ENCODE data around the gene DDX39B. TPM values are rescaled to one million over a fixed set of nuclear protein-coding genes. Genes with fewer than 3 reads are reported as not detected.
"Not testable (repeated sequence)": the region's sequence is repeated elsewhere in the genome, so short reads cannot be mapped to it uniquely, and the experiment has no call there.

Gene DDX39B
- polyA plus RNA-seq, 3 donors, result 64.1 to 1,059 (median 67.8) TPM

- Mint-ChIP-seq H3K4me1 (peaks cover 59% of the 10 kb centered on the region), H3K27me3 (ENCODE audit: low read depth in 3 of 3) (peaks cover 0 to 2% (median 0%) of the 10 kb centered on the region in 3 donors), H3K36me3 (peaks cover 4 to 5% of the 10 kb centered on the region in 2 donors), H3K27ac (peak overlapping the region; percentile 87 to 96 (median 94)), H3K9me3 (peaks cover 0 to 2% (median 0%) of the 10 kb centered on the region in 7 donors), H3K4me3 (peak overlapping the region; percentile 94 to 95)
- H3K9ac ChIP-seq (ENCODE audit: insufficient read depth, low read length, poor library complexity, severe bottlenecking), result peak overlapping the region; percentile 77
- H3K36me3 ChIP-seq (replicated peaks in 1 of 2; ENCODE audit: control insufficient read depth in 1 of 2, insufficient read depth in 2 of 2, low read length in 2 of 2), result no peaks in the 10 kb centered on the region
- H3K27ac ChIP-seq (ENCODE audit: low read depth in 1 of 2, low read length in 2 of 2), result peak overlapping the region; percentile 82 to 83
- H3K27me3 ChIP-seq (ENCODE audit: control insufficient read depth in 2 of 2, insufficient read depth in 2 of 2, low read length in 2 of 2), result no peaks in the 10 kb centered on the region
- H3K4me2 ChIP-seq (replicated peaks; ENCODE audit: extremely low read depth, low read length, poor library complexity, severe bottlenecking), result peak overlapping the region; percentile 97
- TF ChIP-seq, protein P1, sequence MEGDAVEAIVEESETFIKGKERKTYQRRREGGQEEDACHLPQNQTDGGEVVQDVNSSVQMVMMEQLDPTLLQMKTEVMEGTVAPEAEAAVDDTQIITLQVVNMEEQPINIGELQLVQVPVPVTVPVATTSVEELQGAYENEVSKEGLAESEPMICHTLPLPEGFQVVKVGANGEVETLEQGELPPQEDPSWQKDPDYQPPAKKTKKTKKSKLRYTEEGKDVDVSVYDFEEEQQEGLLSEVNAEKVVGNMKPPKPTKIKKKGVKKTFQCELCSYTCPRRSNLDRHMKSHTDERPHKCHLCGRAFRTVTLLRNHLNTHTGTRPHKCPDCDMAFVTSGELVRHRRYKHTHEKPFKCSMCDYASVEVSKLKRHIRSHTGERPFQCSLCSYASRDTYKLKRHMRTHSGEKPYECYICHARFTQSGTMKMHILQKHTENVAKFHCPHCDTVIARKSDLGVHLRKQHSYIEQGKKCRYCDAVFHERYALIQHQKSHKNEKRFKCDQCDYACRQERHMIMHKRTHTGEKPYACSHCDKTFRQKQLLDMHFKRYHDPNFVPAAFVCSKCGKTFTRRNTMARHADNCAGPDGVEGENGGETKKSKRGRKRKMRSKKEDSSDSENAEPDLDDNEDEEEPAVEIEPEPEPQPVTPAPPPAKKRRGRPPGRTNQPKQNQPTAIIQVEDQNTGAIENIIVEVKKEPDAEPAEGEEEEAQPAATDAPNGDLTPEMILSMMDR (IDR thresholded peaks at IDR 0.05), result no peak
- intact Hi-C loops (cut with micrococcal nuclease), result loop anchor here (5.0 to 10.0 kb wide), 2 partner anchors 47 to 49 kb away; partner anchors contain the start of genes DDX39B (in 2 of the 2), ATP6V1G2 (in 1 of the 2) and NFKBIL1 (in 1 of the 2)
- DNase-seq, result no peak
- 60% methylated on average over 1 of the region's 2 CpGs for WGBS (ENCODE audit: insufficient coverage)
- no peaks in the 10 kb centered on the region for H3K9me3 ChIP-seq (replicated peaks in 1 of 2; ENCODE audit: control insufficient read depth in 1 of 2, insufficient read depth in 1 of 2, low read length in 2 of 2)
- H3K4me3 ChIP-seq (replicated peaks in 1 of 3; ENCODE audit: low read depth in 2 of 3, low read length in 3 of 3), result peak overlapping the region; percentile 81 to 98 (median 87)
- H3K79me2 ChIP-seq (ENCODE audit: insufficient read depth, low read length), result peaks cover 95% of the 10 kb centered on the region
- peaks cover 55% of the 10 kb centered on the region for H4K20me1 ChIP-seq (ENCODE audit: insufficient read depth, low read length)
- peaks cover 55 to 63% of the 10 kb centered on the region in 2 donors for H3K4me1 ChIP-seq (ENCODE audit: control insufficient read depth in 1 of 2, insufficient read depth in 2 of 2, low read length in 2 of 2)
- H2AFZ ChIP-seq (ENCODE audit: insufficient read depth, low read depth, low read length, poor library complexity, severe bottlenecking), result peak overlapping the region; percentile 87
Observed at GRCh38 chr6:31495580-31495979, 46.2 kb downstream of the DDX39B start.

DNA sequence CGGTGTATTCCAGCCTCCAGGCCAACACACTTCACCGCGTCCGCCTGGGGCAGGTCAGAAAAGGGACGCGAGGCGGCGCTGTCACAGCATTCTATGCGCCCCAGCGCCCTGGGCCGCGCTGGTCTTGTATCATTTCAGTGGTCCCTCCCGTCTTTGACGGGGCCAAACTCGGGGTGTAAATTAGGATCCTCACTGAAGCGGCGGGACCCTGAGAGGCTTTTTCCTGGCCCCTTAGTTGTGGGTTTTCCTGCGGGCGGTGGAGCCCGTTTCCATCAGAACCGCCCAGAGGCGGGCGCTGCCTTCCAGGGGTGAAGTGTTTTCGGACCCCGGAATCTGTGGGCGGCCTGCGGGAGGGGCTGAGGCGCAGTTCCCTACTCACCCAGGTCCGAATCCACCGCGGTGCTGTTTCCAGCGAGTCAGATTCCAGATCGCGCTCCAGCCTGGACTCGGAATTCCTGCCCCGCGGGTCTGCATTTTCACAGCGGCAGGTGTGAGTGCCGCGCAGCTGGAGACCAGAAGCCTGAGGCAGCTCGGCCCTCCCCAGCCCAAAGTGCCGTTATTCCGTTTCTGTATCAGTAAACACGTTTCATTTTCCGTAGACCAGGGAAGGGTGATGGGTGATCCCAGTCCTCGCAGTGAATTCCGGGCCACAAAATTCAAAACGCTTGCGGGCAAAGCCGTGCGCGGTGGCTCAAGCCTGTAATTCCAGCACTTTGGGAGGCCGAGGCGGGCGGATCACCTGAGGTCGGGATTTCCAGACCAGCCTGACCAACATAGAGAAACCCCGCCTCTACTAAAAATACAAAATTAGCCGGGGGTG is 47.7 kb downstream of the DDX39B start:
- Histone ChIP-seq H3K36me3 (replicated peaks in 1 of 2; ENCODE audit: control insufficient read depth in 1 of 2, insufficient read depth in 2 of 2, low read length in 2 of 2) (peaks cover 2 to 9% of the 10 kb centered on the region in 2 donors), H4K20me1 (ENCODE audit: insufficient read depth, low read length) (peaks cover 46% of the 10 kb centered on the region), H3K9me3 (replicated peaks in 1 of 2; ENCODE audit: control insufficient read depth in 1 of 2, insufficient read depth in 1 of 2, low read length in 2 of 2) (no peaks in the 10 kb centered on the region), H3K4me1 (ENCODE audit: control insufficient read depth in 1 of 2, insufficient read depth in 2 of 2, low read length in 2 of 2) (peaks cover 51 to 62% of the 10 kb centered on the region in 2 donors), H3K9ac (ENCODE audit: insufficient read depth, low read length, poor library complexity, severe bottlenecking) (peak overlapping the region; percentile 77), H3K79me2 (ENCODE audit: insufficient read depth, low read length) (peaks cover 95% of the 10 kb centered on the region), H2AFZ (ENCODE audit: insufficient read depth, low read depth, low read length, poor library complexity, severe bottlenecking) (peak overlapping the region; percentile 87), H3K27me3 (ENCODE audit: control insufficient read depth in 2 of 2, insufficient read depth in 2 of 2, low read length in 2 of 2) (no peaks in the 10 kb centered on the region), H3K4me2 (replicated peaks; ENCODE audit: extremely low read depth, low read length, poor library complexity, severe bottlenecking) (peak overlapping the region; percentile 97), H3K27ac (ENCODE audit: low read depth in 1 of 2, low read length in 2 of 2) (peak overlapping the region; percentile 82 to 83), H3K4me3 (replicated peaks in 1 of 3; ENCODE audit: low read depth in 2 of 3, low read length in 3 of 3) (peak overlapping the region; percentile 81 to 98 (median 87))
- Mint-ChIP-seq H3K4me3 (peak overlapping the region; percentile 94 to 95), H3K4me1 (peaks cover 56% of the 10 kb centered on the region), H3K27me3 (ENCODE audit: low read depth in 3 of 3) (peaks cover 0 to 2% (median 0%) of the 10 kb centered on the region in 3 donors), H3K36me3 (peaks cover 3 to 9% of the 10 kb centered on the region in 2 donors), H3K9me3 (no peaks in the 10 kb centered on the region), H3K27ac (peak overlapping the region; percentile 87 to 96 (median 94))
- intact Hi-C loops (cut with micrococcal nuclease), result loop anchor here (5.0 to 10.0 kb wide), 2 partner anchors 51 to 103 kb away; partner anchors contain the start of genes ATP6V1G2 (in 1 of the 2), DDX39B (in 1 of the 2) and NFKBIL1 (in 1 of the 2)
- peak; percentile 68 to 77 (median 77) for DNase-seq
- TF ChIP-seq, protein P1 (IDR thresholded peaks at IDR 0.05), result peak; percentile 92
- WGBS (ENCODE audit: insufficient coverage), result under 1% methylated on average over 49 of the region's 58 CpGs

DNA sequence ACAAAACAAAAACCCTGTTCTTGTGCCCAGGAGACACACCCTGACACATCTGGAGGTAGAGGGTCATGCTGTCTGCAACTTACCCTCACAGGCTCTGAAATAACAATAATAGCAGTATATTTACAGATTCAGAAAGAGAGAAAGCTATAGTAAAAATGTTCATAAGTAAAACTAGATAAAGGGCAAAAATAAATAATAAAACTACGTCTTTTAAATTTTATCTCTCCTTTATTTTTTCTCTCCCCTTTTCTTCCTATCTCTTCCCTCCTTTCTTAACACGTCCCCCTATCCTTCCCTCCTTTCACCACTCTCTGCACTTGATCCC is 48.3 kb downstream of the DDX39B start:
- H3K27ac ChIP-seq (ENCODE audit: low read depth in 1 of 2, low read length in 2 of 2), result peak overlapping the region; percentile 82 to 83
- not testable (repeated sequence) for H3K9me3 Mint-ChIP-seq; H3K27me3 Mint-ChIP-seq (ENCODE audit: low read depth in 3 of 3); H3K9me3 ChIP-seq (replicated peaks in 1 of 2; ENCODE audit: control insufficient read depth in 1 of 2, insufficient read depth in 1 of 2, low read length in 2 of 2); H3K27me3 ChIP-seq (ENCODE audit: control insufficient read depth in 2 of 2, insufficient read depth in 2 of 2, low read length in 2 of 2); DNase-seq; H3K9ac ChIP-seq (ENCODE audit: insufficient read depth, low read length, poor library complexity, severe bottlenecking)
- 0% methylated on average over 1 of the region's 2 CpGs for WGBS (ENCODE audit: insufficient coverage)
- peak overlapping the region; percentile 87 for H2AFZ ChIP-seq (ENCODE audit: insufficient read depth, low read depth, low read length, poor library complexity, severe bottlenecking)
- peak overlapping the region; percentile 87 to 96 (median 94) for H3K27ac Mint-ChIP-seq
- H3K36me3 ChIP-seq (replicated peaks in 1 of 2; ENCODE audit: control insufficient read depth in 1 of 2, insufficient read depth in 2 of 2, low read length in 2 of 2), result peaks cover 2 to 11% of the 10 kb centered on the region in 2 donors
- H3K4me2 ChIP-seq (replicated peaks; ENCODE audit: extremely low read depth, low read length, poor library complexity, severe bottlenecking), result peak overlapping the region; percentile 97
- peak overlapping the region; percentile 94 to 95 for H3K4me3 Mint-ChIP-seq
- peaks cover 46 to 57% of the 10 kb centered on the region in 2 donors for H3K4me1 ChIP-seq (ENCODE audit: control insufficient read depth in 1 of 2, insufficient read depth in 2 of 2, low read length in 2 of 2)
- intact Hi-C loops (cut with micrococcal nuclease), result loop anchor here (5.0 to 10.0 kb wide), 2 partner anchors 51 to 104 kb away; partner anchors contain the start of genes ATP6V1G2 (in 1 of the 2), DDX39B (in 1 of the 2) and NFKBIL1 (in 1 of the 2)
- H3K4me3 ChIP-seq (replicated peaks in 1 of 3; ENCODE audit: low read depth in 2 of 3, low read length in 3 of 3), result peak overlapping the region; percentile 81 to 98 (median 87)
- H4K20me1 ChIP-seq (ENCODE audit: insufficient read depth, low read length), result peaks cover 40% of the 10 kb centered on the region
- H3K4me1 Mint-ChIP-seq, result peaks cover 50% of the 10 kb centered on the region
- H3K79me2 ChIP-seq (ENCODE audit: insufficient read depth, low read length), result peaks cover 92% of the 10 kb centered on the region
- H3K36me3 Mint-ChIP-seq, result peaks cover 7 to 13% of the 10 kb centered on the region in 2 donors

Data from CD14-positive monocyte (primary cell).